Measurements from ENCODE around the gene SYNPO.

The SYNPO gene

GRCh38 chr5:150659360-150660107 lies 19.1 kb downstream of the SYNPO start:
- DNase-seq = no peak

GRCh38 chr5:150660108-150660831 lies 19.8 kb downstream of the SYNPO start:
- DNase-seq = no peak

GRCh38 chr5:150661086-150661485 lies 20.6 kb downstream of the SYNPO start, which contains the start of gene MYOZ3:
MYOZ3 (plus strand) TSS chr5:150661251; CDS start chr5:150662942, 1,691 bp downstream.
- DNase-seq = no peak

GRCh38 chr5:150661821-150662596 lies 21.5 kb downstream of the SYNPO start:
- DNase-seq = no peak

GRCh38 chr5:150662731-150663516 lies 22.5 kb downstream of the SYNPO start:
- DNase-seq = no peak

GRCh38 chr5:150663936-150664335 lies 23.5 kb downstream of the SYNPO start:
- no peak for DNase-seq

- no peak for DNase-seq
These were observed 24.6 kb downstream of the SYNPO start for GRCh38 chr5:150665044-150665443.

GRCh38 chr5:150670275-150670947 lies 30.0 kb downstream of the SYNPO start:
- no peak for DNase-seq

GRCh38 chr5:150670948-150671310 lies 30.5 kb downstream of the SYNPO start:
- no peak for DNase-seq

GRCh38 chr5:150671509-150672236 lies 31.2 kb downstream of the SYNPO start:
- no peak for DNase-seq

- DNase-seq = peak in 1 of 2 experiments; percentile 7
These were observed 31.9 kb downstream of the SYNPO start for GRCh38 chr5:150672237-150672883.

GRCh38 chr5:150672884-150673275 lies 32.4 kb downstream of the SYNPO start:
- no peak for DNase-seq

- no peak for DNase-seq
These were observed 33.9 kb downstream of the SYNPO start for GRCh38 chr5:150674341-150674821.

- DNase-seq = no peak
These were observed 34.6 kb downstream of the SYNPO start for GRCh38 chr5:150675069-150675468.

- no peak for DNase-seq
These were observed 36.1 kb downstream of the SYNPO start for GRCh38 chr5:150676578-150676977.

- no peak for DNase-seq
These were observed 48.7 kb downstream of the SYNPO start for GRCh38 chr5:150689120-150689519.

GRCh38 chr5:150690760-150691159 lies 50.3 kb downstream of the SYNPO start:
- no peak for DNase-seq

GRCh38 chr5:150692276-150692675 lies 51.8 kb downstream of the SYNPO start:
- DNase-seq = no peak

GRCh38 chr5:150694612-150695011 lies 54.2 kb downstream of the SYNPO start:
- no peak for DNase-seq

GRCh38 chr5:150700246-150700593 lies 59.8 kb downstream of the SYNPO start:
- DNase-seq = no peak

Data from activated CD4-positive, alpha-beta T cell treated with anti-CD3 and anti-CD28 coated beads, Interleukin-2, amount 50 U/mL, for 4 hours (primary cell).